Measurements from ENCODE around the gene TP53.

GRCh38 chr17:7656958-7657609 lies 30.2 kb downstream of the TP53 start:
- no peak for TF ChIP-seq CTCF (conservative IDR thresholded peaks at IDR 0.05; ENCODE audit: low read length)
- no peak for TF ChIP-seq EZH2phosphoT487 (IDR thresholded peaks at IDR 0.05; ENCODE audit: borderline replicate concordance, low read depth, low read length)

Data from OCI-LY7 (cell line).